Measurements from ENCODE around the gene ARSG.
"Not testable (repeated sequence)": the region's sequence is repeated elsewhere in the genome, so short reads cannot be mapped to it uniquely, and the experiment has no call there.

Gene ARSG

GRCh38 chr17:68301438-68301959 lies 10.2 kb downstream of the ARSG start:
- no peak overlapping the region for H3K4me3 ChIP-seq (ENCODE audit: low read depth, low read length)
- no peak for DNase-seq (ENCODE audit: low read depth)

GRCh38 chr17:68302066-68302564 lies 10.8 kb downstream of the ARSG start:
- H3K4me3 ChIP-seq (ENCODE audit: low read depth, low read length) = no peak overlapping the region
- no peak for DNase-seq (ENCODE audit: low read depth)

GRCh38 chr17:68302666-68303065 lies 11.4 kb downstream of the ARSG start:
- H3K4me3 ChIP-seq (ENCODE audit: low read depth, low read length) = no peak overlapping the region
- DNase-seq (ENCODE audit: low read depth) = no peak

- DNase-seq (ENCODE audit: low read depth) = no peak
- H3K4me3 ChIP-seq (ENCODE audit: low read depth, low read length) = no peak overlapping the region
These were observed 13.4 kb downstream of the ARSG start for GRCh38 chr17:68304706-68305105.

GRCh38 chr17:68305142-68305541 lies 13.8 kb downstream of the ARSG start:
- DNase-seq (ENCODE audit: low read depth) = no peak
- H3K4me3 ChIP-seq (ENCODE audit: low read depth, low read length) = no peak overlapping the region

GRCh38 chr17:68306819-68307218 lies 15.5 kb downstream of the ARSG start:
- no peak for DNase-seq (ENCODE audit: low read depth)

GRCh38 chr17:68307443-68307842 lies 16.1 kb downstream of the ARSG start:
- DNase-seq (ENCODE audit: low read depth) = no peak
- H3K4me3 ChIP-seq (ENCODE audit: low read depth, low read length) = no peak overlapping the region

More at GRCh38 chr17:68306819-68307218, 15.5 kb downstream of the ARSG start:
- H3K4me3 ChIP-seq (ENCODE audit: low read depth, low read length) = no peak overlapping the region

- not testable (repeated sequence) for DNase-seq (ENCODE audit: low read depth); H3K4me3 ChIP-seq (ENCODE audit: low read depth, low read length)
These were observed 17.2 kb downstream of the ARSG start for GRCh38 chr17:68308486-68308885.

GRCh38 chr17:68309066-68309670 lies 17.9 kb downstream of the ARSG start:
- not testable (repeated sequence) for DNase-seq (ENCODE audit: low read depth); H3K4me3 ChIP-seq (ENCODE audit: low read depth, low read length)

GRCh38 chr17:68310152-68310551 lies 18.9 kb downstream of the ARSG start:
- H3K4me3 ChIP-seq (ENCODE audit: low read depth, low read length) = no peak overlapping the region
- DNase-seq (ENCODE audit: low read depth) = no peak

GRCh38 chr17:68314916-68315535 lies 23.7 kb downstream of the ARSG start:
- no peak overlapping the region for H3K4me3 ChIP-seq (ENCODE audit: low read depth, low read length)
- DNase-seq (ENCODE audit: low read depth) = no peak

GRCh38 chr17:68315930-68316329 lies 24.6 kb downstream of the ARSG start:
- H3K4me3 ChIP-seq (ENCODE audit: low read depth, low read length) = no peak overlapping the region
- DNase-seq (ENCODE audit: low read depth) = no peak

GRCh38 chr17:68317458-68317857 lies 26.2 kb downstream of the ARSG start:
- DNase-seq (ENCODE audit: low read depth) = no peak

GRCh38 chr17:68318103-68318991 lies 27.1 kb downstream of the ARSG start:
- H3K4me3 ChIP-seq (ENCODE audit: low read depth, low read length) = no peak overlapping the region
- peak; percentile 22 for DNase-seq (ENCODE audit: low read depth)

More at GRCh38 chr17:68317458-68317857, 26.2 kb downstream of the ARSG start:
- no peak overlapping the region for H3K4me3 ChIP-seq (ENCODE audit: low read depth, low read length)

- no peak for DNase-seq (ENCODE audit: low read depth)
- no peak overlapping the region for H3K4me3 ChIP-seq (ENCODE audit: low read depth, low read length)
These were observed 28.3 kb downstream of the ARSG start for GRCh38 chr17:68319410-68320162.

- no peak overlapping the region for H3K4me3 ChIP-seq (ENCODE audit: low read depth, low read length)
- DNase-seq (ENCODE audit: low read depth) = no peak
These were observed 29.1 kb downstream of the ARSG start for GRCh38 chr17:68320311-68320865.

GRCh38 chr17:68320943-68321555 lies 29.8 kb downstream of the ARSG start:
- no peak for DNase-seq (ENCODE audit: low read depth)
- H3K4me3 ChIP-seq (ENCODE audit: low read depth, low read length) = no peak overlapping the region

- no peak overlapping the region for H3K4me3 ChIP-seq (ENCODE audit: low read depth, low read length)
- DNase-seq (ENCODE audit: low read depth) = no peak
These were observed 30.3 kb downstream of the ARSG start for GRCh38 chr17:68321556-68321954.

GRCh38 chr17:68322630-68323029 lies 31.3 kb downstream of the ARSG start:
- H3K4me3 ChIP-seq (ENCODE audit: low read depth, low read length) = no peak overlapping the region
- no peak for DNase-seq (ENCODE audit: low read depth)

Measured in skeletal muscle cell (primary cell).